ENCODE results near the gene CLMP.

- TF ChIP-seq EZH2 (IDR thresholded peaks at IDR 0.05; ENCODE audit: low read length) (no peak), CTCF (optimal IDR thresholded peaks at IDR 0.05 in 1 of 3, IDR thresholded peaks at IDR 0.05 in 1 of 3, conservative IDR thresholded peaks at IDR 0.05 in 1 of 3; ENCODE audit: extremely low read depth in 1 of 3, insufficient read depth in 2 of 3, low read length in 3 of 3) (no peak)
Measured at GRCh38 chr11:123047947-123048293, 147.1 kb downstream of the CLMP start.

Measured in keratinocyte (primary cell).